AG09309 (cell line): ENCODE data around the gene CCNK.

Experiments used
- DNase-seq: peaks from one replicate; pipeline ENCODE4 v3.0.0-alpha.2; 2010; ENCODE audit warnings: low read depth
- H3K4me3 ChIP-seq: 2 replicates; pipeline ENCODE4 v1.5.1; 2011; ENCODE audit warnings: mild to moderate bottlenecking, low read depth, low read length, moderate library complexity; ENCODE audit not compliant: control insufficient read depth
- CTCF ChIP-seq: IDR thresholded peaks from 2 replicates; pipeline ENCODE4 v1.5.1; 2011; ENCODE audit warnings: mild to moderate bottlenecking, low read depth, low read length, inconsistent platforms; ENCODE audit not compliant: insufficient read depth, control insufficient read depth; ENCODE audit errors: missing control alignments

CCNK gene

GRCh38 chr14:99551034-99551922, 70.1 kb downstream of the CCNK start:
- no peak for TF ChIP-seq CTCF
- no peak overlapping the region for H3K4me3 ChIP-seq
- no peak for DNase-seq

GRCh38 chr14:99552021-99552553, 70.9 kb downstream of the CCNK start:
- TF ChIP-seq CTCF = no peak
- no peak for DNase-seq
- no peak overlapping the region for H3K4me3 ChIP-seq

- no peak for DNase-seq
- TF ChIP-seq CTCF = no peak
- H3K4me3 ChIP-seq = no peak overlapping the region
These were observed 71.5 kb downstream of the CCNK start for GRCh38 chr14:99552572-99553216.

- DNase-seq = no peak
- no peak overlapping the region for H3K4me3 ChIP-seq
- no peak for TF ChIP-seq CTCF
These were observed 73.0 kb downstream of the CCNK start for GRCh38 chr14:99554184-99554583.

GRCh38 chr14:99554757-99555531, 73.7 kb downstream of the CCNK start:
- no peak overlapping the region for H3K4me3 ChIP-seq
- TF ChIP-seq CTCF = no peak
- no peak for DNase-seq

GRCh38 chr14:99556134-99556791, 75.1 kb downstream of the CCNK start:
- no peak overlapping the region for H3K4me3 ChIP-seq
- no peak for TF ChIP-seq CTCF
- DNase-seq = no peak
